Hematopoietic multipotent progenitor cell treated with erythropoietin and hydrocortisone succinate and interleukin-3 and kit ligand, for 17 days (in vitro differentiated cells): ENCODE results near the gene SMAD9.

Experiments used
- DNase-seq: peaks from one replicate; pipeline ENCODE4 v3.0.0-alpha.2; 2015; ENCODE audit warnings: low spot score

SMAD9 gene

DNA sequence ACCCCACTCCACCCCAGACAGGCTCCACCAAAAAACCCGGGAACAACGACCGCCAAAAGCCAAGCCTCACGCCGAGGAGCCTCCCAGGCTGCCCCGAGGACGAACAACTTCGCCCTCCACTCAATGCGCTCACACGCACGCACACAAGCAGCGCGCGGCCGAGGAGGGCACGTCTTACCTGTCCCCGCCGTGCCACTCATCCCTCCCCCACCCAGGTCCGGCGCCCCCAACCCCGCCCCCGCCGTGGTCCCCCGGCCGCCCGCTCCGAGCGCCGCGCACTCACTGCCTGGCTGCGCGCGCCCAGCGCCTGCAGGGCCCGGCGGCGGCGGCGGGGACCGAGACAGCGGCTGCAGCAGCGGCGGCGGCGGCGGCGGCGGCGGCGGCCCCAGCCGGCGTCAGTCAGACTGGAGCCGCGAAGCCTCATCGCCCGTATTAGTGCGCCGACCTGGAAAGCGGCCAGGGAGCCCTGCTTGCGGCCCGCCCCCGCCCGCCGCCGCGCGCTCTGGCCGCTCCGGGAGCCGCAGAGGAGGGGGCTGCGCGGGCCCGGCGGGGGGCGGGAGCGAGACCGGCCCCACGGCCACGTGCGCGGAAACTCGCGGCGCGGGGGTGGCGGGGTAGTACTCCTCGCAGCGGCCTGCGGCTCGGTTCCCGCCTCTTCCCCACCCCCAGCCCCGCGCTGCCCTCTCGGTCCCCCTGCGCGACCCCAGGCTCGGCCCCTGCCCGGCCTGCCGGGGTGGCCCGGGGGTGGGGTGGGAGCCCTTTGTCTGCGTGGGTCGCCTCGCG is at the start of gene SMAD9:
SMAD9 (minus strand) TSS at position 406 of the 783 bp plus-strand sequence. CDS start 40,549 bp downstream, outside the sequence.
- no peak for DNase-seq

- no peak for DNase-seq
These were observed 46.4 kb upstream of the SMAD9 start for GRCh38 chr13:36966404-36966803.

GRCh38 chr13:36965767-36966166 is 45.7 kb upstream of the SMAD9 start:
- DNase-seq: no peak

GRCh38 chr13:36959456-36960116 is 39.5 kb upstream of the SMAD9 start:
- no peak for DNase-seq

DNA sequence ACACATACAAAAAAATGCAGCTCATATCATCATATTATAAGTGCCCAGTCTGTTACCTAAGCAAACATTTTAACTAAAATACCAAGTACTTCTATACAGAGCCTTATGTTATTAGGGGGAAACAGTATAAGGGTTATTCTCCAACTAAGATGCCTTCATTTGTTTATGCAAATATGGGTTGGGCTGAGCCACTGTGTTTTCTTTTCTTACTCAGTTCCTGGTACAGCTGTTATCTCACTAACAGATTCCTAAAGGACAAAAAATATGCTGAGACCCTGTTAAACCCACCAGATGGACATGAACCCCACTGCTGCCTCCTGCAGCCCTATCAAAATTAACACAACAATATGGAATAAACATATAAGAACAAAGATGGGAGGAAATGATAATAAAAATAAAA is 34.5 kb upstream of the SMAD9 start:
- no peak for DNase-seq

- DNase-seq: no peak
These were observed 30.9 kb upstream of the SMAD9 start for GRCh38 chr13:36950920-36951319.

DNA sequence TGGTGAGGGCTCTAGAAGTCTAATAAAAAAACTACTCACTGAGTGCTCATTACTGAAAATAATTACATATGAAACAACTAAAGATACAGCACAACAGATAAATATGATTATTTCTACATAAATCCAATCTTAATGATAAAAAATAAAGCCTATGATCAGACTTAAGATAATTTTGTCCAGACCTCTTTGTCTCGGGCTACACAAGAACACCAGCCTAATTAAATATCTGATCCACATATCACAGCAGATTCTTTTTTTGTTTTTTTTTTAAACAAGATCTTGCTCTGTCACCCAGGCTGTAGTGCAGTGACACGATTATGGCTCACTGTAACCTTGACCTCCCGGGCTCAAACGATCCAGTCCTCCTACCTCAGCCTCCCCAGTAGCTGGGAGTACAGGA is 30.3 kb upstream of the SMAD9 start:
- no peak for DNase-seq

GRCh38 chr13:36945078-36945477 is 25.0 kb upstream of the SMAD9 start:
- no peak for DNase-seq

DNA sequence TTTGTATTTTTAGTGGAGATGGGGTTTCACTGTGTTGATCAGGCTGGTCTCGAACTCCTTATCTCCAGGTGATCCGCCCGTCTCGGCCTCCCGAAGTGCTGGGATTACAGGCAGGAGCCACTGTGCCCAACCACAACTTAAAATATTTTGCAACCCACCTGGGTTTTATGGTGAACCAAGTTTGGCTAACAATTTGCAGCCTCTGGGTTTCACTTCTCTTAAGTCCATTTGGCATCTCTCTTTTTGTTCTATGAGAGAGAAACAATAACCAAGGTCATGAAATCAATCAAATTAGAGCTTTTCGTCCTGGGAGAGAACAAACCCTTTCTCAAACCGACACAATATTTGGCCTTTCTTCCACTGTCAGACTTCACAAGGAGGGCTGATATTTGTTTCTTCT is 5.6 kb upstream of the SMAD9 start:
- DNase-seq: no peak

DNA sequence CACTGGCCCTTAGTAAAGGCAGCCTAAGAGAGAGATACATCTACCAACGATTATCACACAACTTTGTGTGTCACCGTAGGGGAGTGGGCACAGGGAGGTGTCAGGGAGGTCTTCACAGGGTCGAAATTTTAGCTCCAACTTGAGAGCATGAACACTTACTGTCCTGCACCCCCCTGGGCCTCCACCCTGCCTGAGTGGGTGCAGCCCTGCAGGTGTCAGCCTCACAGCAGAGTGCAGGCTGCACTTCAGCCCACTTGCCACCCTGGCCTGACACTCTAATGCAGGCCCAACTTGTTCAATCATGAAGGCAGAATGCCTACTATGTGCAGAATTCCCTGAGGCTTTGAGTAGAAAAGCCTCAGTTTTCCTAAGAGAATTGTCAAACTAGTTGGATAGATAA is 4.0 kb upstream of the SMAD9 start:
- no peak for DNase-seq

- no peak for DNase-seq
These were observed 1.7 kb upstream of the SMAD9 start for GRCh38 chr13:36921631-36922301.

- no peak for DNase-seq
These were observed 663 bp upstream of the SMAD9 start for GRCh38 chr13:36920616-36921185.

DNA sequence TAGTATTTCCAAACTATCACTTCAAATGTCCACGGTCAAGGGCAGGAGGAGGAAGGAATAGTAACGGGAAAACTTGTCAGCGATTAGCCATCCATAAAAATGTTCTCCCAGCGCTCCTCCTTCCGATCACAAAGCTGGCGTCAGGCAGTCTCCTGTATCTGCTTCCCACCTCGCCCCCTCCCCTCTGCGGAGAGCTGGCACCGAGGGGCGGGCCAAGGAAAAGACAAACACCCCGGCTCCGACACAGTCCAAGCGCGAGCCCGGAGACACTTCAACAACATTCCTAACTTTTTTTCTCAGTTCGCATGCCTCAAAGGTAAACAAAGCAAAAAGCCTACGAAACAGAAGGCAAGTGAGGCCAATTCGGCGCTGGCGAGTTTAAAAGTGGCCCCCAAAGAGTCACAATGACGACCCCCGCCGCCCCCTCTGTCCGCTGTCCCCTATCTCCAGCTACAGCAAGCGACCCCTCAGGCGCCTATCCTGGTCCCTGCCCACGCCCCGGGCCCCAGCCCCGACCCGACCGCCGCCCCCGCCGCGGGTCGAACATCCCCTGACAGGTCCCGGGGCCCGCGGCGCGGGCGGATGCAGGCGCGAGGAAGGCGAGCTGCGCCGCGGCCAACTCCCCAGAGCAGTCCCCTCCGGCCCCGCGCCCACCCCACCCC is 736 bp downstream of the SMAD9 start:
- DNase-seq: no peak

- DNase-seq: no peak
These were observed 1.5 kb downstream of the SMAD9 start for GRCh38 chr13:36918246-36919131.

DNA sequence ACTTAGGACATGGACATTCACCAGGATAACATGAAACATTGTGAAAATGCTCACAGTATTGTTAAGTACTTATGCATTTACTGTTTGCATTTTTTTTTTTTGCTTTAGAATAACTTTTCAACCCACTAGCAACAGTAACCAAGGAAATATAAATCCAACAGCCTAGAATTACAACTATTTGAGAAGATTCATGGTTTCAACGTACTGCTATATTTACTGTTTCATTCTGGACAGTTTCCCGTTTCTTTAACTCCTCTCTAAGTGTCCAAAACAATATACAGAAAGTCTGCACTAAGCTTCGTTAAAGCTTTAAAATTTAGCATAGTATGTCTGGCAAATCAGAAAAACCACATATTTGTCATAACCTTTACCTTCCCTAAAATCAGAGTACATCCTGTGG is 2.7 kb downstream of the SMAD9 start:
- DNase-seq: no peak

- DNase-seq: no peak
These were observed 4.0 kb downstream of the SMAD9 start for GRCh38 chr13:36915896-36916640.

DNA sequence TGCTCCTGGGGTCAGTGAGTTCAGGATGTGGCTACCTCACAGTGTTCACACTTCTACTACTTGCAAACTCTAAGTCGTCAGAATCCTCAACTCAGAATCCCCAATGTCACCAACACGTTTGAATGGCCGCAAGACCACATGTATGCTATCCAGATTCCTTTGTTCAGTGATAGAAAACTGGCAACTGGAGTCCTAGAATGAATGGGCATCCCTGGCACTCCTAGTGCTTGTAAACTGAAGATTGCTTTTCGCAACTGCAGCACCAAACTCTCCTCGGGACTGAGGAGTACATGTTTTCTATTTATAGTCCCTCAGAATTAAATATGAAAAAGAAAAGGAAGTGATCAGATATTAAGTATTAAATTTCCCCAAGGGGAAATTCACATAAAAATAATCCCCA is 4.9 kb downstream of the SMAD9 start:
- no peak for DNase-seq

DNA sequence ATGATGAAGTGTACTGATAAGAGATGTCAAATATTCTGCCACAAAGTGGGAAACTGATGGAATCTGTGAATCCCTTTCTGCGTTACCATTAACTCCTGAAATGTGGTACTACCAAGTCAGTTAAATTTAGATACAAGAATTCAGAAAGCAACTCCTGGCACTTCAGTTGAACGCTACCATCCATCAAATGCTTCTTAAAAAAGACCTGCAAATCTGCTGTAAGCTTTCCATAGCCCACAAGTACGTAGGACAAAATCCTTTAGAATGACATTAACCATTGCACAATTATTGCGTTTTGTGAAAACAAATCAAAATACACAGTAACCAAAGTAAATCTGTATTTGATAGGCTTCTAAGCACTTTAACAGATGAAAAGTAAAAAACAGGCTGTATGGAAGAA is 5.4 kb downstream of the SMAD9 start:
- DNase-seq: no peak

DNA sequence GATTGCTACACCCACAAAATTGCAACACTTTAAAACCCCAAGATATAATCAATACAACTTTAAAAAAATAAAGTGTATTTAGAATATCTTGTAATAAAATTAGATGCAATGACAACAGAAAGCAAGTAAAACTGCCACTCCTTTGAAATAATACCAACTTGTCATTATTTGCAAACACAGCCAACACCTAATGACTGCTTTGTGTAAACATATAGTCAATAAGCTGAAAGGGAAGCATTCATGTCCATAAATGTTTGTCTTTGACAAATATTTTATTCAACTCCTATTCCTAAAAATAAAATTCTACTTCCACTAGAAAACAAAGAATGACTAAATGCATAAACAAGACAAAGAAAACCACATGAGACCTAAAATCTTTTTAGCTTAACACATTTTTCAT is 6.6 kb downstream of the SMAD9 start:
- DNase-seq: no peak

- DNase-seq: no peak
These were observed 7.1 kb downstream of the SMAD9 start for GRCh38 chr13:36912973-36913372.

- DNase-seq: no peak
These were observed 7.7 kb downstream of the SMAD9 start for GRCh38 chr13:36912369-36912768.
